DND-41 (cell line): ENCODE results near the gene CD52.

Source experiments
- ATAC-seq: fragments of 200-7000 bp; cut with Tn5 transposase; 3 replicates; pipeline ENCODE4 v1.9.1; 2021; ENCODE audit warnings: low read depth; ENCODE audit not compliant: insufficient read depth
- DNase-seq: peaks from one replicate; pipeline ENCODE4 v3.0.0-alpha.2; 2020
- H2AFZ ChIP-seq: 2 replicates; pipeline ENCODE4 v1.6.0; 2012; ENCODE audit warnings: low read depth, low read length
- H3K27ac ChIP-seq: 2 replicates; pipeline ENCODE4 v1.5.1; 2012; ENCODE audit warnings: low read length, inconsistent platforms
- H3K27me3 ChIP-seq: fragments of 200-600 bp; sonication (generic); 2 replicates; pipeline ENCODE4 v1.6.0; 2012; ENCODE audit warnings: low read length, mild to moderate bottlenecking, inconsistent platforms; ENCODE audit not compliant: insufficient read depth, poor library complexity
- H3K36me3 ChIP-seq: 2 replicates; pipeline ENCODE4 v1.5.1; 2012; ENCODE audit warnings: low read length, inconsistent platforms; ENCODE audit not compliant: insufficient read depth
- H3K4me1 ChIP-seq: 2 replicates; pipeline ENCODE4 v1.5.1; 2012; ENCODE audit warnings: mild to moderate bottlenecking, low read length; ENCODE audit not compliant: insufficient read depth
- H3K4me2 ChIP-seq: 2 replicates; pipeline ENCODE4 v1.6.0; 2012; ENCODE audit warnings: mild to moderate bottlenecking, moderate library complexity, low read length, inconsistent platforms; ENCODE audit not compliant: insufficient read depth
- H3K4me3 ChIP-seq, 2 experiments: fragments of 200-600 bp in 1 of 2; shearing (Covaris generic) in 1 of 2; 2 replicates each; pipeline ENCODE4 v1.5.1; 2012 to 2016; ENCODE audit warnings: inconsistent platforms in 2 of 2, low read length in 2 of 2, mild to moderate bottlenecking in 2 of 2, low read depth in 1 of 2, moderate library complexity in 1 of 2
- H3K79me2 ChIP-seq: 2 replicates; pipeline ENCODE4 v1.6.0; 2012; ENCODE audit warnings: low read length, inconsistent platforms; ENCODE audit not compliant: insufficient read depth
- H3K9ac ChIP-seq: 2 replicates; pipeline ENCODE4 v1.6.0; 2012; ENCODE audit warnings: low read depth, mild to moderate bottlenecking, inconsistent platforms, low read length, moderate library complexity
- H3K9me3 ChIP-seq: 2 replicates; pipeline ENCODE4 v1.5.1; 2012; ENCODE audit warnings: low read length, moderate library complexity, mild to moderate bottlenecking, inconsistent platforms; ENCODE audit not compliant: insufficient read depth, severe bottlenecking
- H4K20me1 ChIP-seq: 2 replicates; pipeline ENCODE4 v1.6.0; 2012; ENCODE audit warnings: low read length; ENCODE audit not compliant: insufficient read depth
- CTCF ChIP-seq: IDR thresholded peaks from 2 replicates; pipeline ENCODE4 v1.5.1; 2012; ENCODE audit warnings: borderline replicate concordance, low read length, moderate library complexity, mild to moderate bottlenecking; ENCODE audit not compliant: poor library complexity, severe bottlenecking; ENCODE audit errors: extremely low read depth
- EZH2 ChIP-seq: IDR thresholded peaks from 3 replicates; pipeline ENCODE4 v1.6.1; 2012; ENCODE audit warnings: borderline replicate concordance, low read depth, mild to moderate bottlenecking, moderate library complexity, low read length, inconsistent platforms; ENCODE audit not compliant: severe bottlenecking

CD52 gene

GRCh38 chr1:26350701-26351589 lies 33.2 kb downstream of the CD52 start:
- Histone ChIP-seq H3K4me3 (no peak overlapping the region), H3K4me1 (no peaks in the 10 kb centered on the region), H3K9ac (no peak overlapping the region), H3K36me3 (no peaks in the 10 kb centered on the region), H3K9me3 (no peaks in the 10 kb centered on the region), H3K27me3 (peaks cover 4% of the 10 kb centered on the region), H3K4me2 (no peak overlapping the region), H3K27ac (no peak overlapping the region), H3K79me2 (no peaks in the 10 kb centered on the region), H2AFZ (no peak overlapping the region), H4K20me1 (no peaks in the 10 kb centered on the region)
- no peak for DNase-seq
- no peak for ATAC-seq
- no peak for TF ChIP-seq CTCF
- no peak for TF ChIP-seq EZH2

- H3K79me2 ChIP-seq, result no peaks in the 10 kb centered on the region
- peaks cover 5% of the 10 kb centered on the region for H3K27me3 ChIP-seq
- no peak overlapping the region for H3K9ac ChIP-seq
- no peaks in the 10 kb centered on the region for H3K9me3 ChIP-seq
- no peaks in the 10 kb centered on the region for H3K4me1 ChIP-seq
- DNase-seq, result no peak
- no peaks in the 10 kb centered on the region for H4K20me1 ChIP-seq
- H3K27ac ChIP-seq, result no peak overlapping the region
- H3K4me3 ChIP-seq, result no peak overlapping the region
- no peak overlapping the region for H3K4me2 ChIP-seq
- H3K36me3 ChIP-seq, result no peaks in the 10 kb centered on the region
- ATAC-seq, result no peak
- H2AFZ ChIP-seq, result no peak overlapping the region
- TF ChIP-seq EZH2 (no peak), CTCF (no peak)
Observed at GRCh38 chr1:26351590-26352337, 34.0 kb downstream of the CD52 start.

GRCh38 chr1:26352338-26352679 lies 34.6 kb downstream of the CD52 start:
- Histone ChIP-seq H3K79me2 (no peaks in the 10 kb centered on the region), H3K4me2 (no peak overlapping the region), H3K27ac (no peak overlapping the region), H3K9ac (no peak overlapping the region), H3K4me3 (no peak overlapping the region), H3K9me3 (no peaks in the 10 kb centered on the region), H3K36me3 (no peaks in the 10 kb centered on the region), H3K4me1 (no peaks in the 10 kb centered on the region), H4K20me1 (no peaks in the 10 kb centered on the region), H3K27me3 (peaks cover 8% of the 10 kb centered on the region), H2AFZ (no peak overlapping the region)
- no peak for DNase-seq
- TF ChIP-seq CTCF (no peak), EZH2 (no peak)
- ATAC-seq, result no peak
